Muscle of leg (tissue), 11 donors: ENCODE measurements around the gene FBLN5. TPM values are rescaled to one million over a fixed set of nuclear protein-coding genes. Genes with fewer than 3 reads are reported as not detected.

Experiments
- DNase-seq: peaks from one replicate; pipeline ENCODE4 v3.0.0; 2013
- H3K27ac ChIP-seq: one replicate; pipeline ENCODE4 v1.5.1; 2013; ENCODE audit warnings: mild to moderate bottlenecking, low read length, control low read depth
- H3K27me3 ChIP-seq: one replicate; pipeline ENCODE4 v1.6.1; 2013; ENCODE audit warnings: low read length; ENCODE audit not compliant: control insufficient read depth, insufficient read depth
- H3K36me3 ChIP-seq: one replicate; pipeline ENCODE4 v1.6.1; 2013; ENCODE audit warnings: low read length; ENCODE audit not compliant: control insufficient read depth, insufficient read depth
- H3K4me1 ChIP-seq: one replicate; pipeline ENCODE4 v1.6.1; 2013; ENCODE audit warnings: low read length; ENCODE audit not compliant: control insufficient read depth, insufficient read depth
- H3K4me3 ChIP-seq: one replicate; pipeline ENCODE4 v1.5.1; 2013; ENCODE audit warnings: low read length, control low read depth
- H3K9me3 ChIP-seq: replicated peaks from 2 replicates; pipeline ENCODE4 v1.6.1; 2013; ENCODE audit warnings: low read depth, low read length; ENCODE audit not compliant: control insufficient read depth
- WGBS: methylation state at CpG from one replicate; pipeline ENCODE4 v1.1.5; 2013; ENCODE audit warnings: missing lambda C conversion rate; ENCODE audit not compliant: insufficient coverage; 5-methylcytosine and 5-hydroxymethylcytosine counted together
- polyA plus RNA-seq, 8 donors: library from polyadenylated mRNA; unstranded; fragments of 120-200 nt; gene quantifications; one replicate each; pipeline versions ENCODE4 v1.2.1 to v1.2.3, GENCODE V29; 2013; ENCODE audit warnings: inconsistent platforms in 1 of 8, low replicate concordance in 1 of 8; ENCODE audit not compliant: insufficient read length in 8 of 8, insufficient read depth in 1 of 8
- total RNA-seq: library from RNA; stranded (reverse); fragments of 120-200 nt; gene quantifications from one replicate; pipeline ENCODE4 v1.2.4, GENCODE V29; 2013

The FBLN5 gene
- total and polyA plus RNA-seq, 9 donors = 31.5 to 128 (median 82.8) TPM

DNA sequence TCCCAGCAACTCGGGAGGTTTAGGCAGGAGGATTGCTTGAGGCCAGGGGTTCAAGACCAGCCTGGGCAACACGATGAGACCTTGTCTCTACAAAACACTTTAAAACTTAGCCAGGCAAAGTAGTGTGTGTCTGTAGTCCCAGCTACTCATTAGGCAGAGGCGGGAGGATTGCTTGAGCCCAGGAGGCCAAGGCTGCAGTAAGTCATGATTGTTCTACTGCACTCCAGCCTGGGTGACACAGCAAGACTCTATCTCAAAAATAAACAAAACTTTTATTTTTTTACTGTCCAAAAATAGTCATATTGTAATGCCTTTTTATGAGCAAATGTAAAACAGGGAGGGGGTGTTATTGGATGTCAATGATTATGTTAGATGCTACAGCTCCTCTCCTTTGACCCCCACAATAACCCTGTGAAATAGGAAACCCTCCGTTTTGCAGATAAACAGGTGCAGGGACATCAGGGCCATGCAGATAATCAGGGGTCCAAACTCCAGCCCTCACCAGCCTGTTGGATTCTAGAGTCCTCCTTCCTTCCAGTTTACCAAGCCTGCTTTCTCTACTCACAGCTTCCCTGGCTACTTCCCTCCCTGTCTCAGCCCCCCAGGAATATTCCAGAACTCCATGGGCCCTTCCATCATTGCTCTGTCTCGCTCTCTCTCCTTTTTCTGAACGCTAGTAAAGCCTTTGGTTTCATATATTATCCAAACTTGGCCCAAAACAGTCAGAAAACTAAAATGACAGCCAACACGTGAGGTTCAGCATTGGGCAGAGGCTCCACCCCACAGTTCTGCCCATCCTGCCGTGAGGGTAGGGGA, 5.9 kb upstream of the FBLN5 start:
- Histone ChIP-seq H3K4me1 (no peaks in the 10 kb centered on the region), H3K27ac (no peak overlapping the region), H3K27me3 (no peaks in the 10 kb centered on the region), H3K4me3 (no peak overlapping the region), H3K36me3 (no peaks in the 10 kb centered on the region), H3K9me3 (no peaks in the 10 kb centered on the region)
- DNase-seq = no peak
- 63% methylated on average over 4 of the region's 8 CpGs for WGBS

DNA sequence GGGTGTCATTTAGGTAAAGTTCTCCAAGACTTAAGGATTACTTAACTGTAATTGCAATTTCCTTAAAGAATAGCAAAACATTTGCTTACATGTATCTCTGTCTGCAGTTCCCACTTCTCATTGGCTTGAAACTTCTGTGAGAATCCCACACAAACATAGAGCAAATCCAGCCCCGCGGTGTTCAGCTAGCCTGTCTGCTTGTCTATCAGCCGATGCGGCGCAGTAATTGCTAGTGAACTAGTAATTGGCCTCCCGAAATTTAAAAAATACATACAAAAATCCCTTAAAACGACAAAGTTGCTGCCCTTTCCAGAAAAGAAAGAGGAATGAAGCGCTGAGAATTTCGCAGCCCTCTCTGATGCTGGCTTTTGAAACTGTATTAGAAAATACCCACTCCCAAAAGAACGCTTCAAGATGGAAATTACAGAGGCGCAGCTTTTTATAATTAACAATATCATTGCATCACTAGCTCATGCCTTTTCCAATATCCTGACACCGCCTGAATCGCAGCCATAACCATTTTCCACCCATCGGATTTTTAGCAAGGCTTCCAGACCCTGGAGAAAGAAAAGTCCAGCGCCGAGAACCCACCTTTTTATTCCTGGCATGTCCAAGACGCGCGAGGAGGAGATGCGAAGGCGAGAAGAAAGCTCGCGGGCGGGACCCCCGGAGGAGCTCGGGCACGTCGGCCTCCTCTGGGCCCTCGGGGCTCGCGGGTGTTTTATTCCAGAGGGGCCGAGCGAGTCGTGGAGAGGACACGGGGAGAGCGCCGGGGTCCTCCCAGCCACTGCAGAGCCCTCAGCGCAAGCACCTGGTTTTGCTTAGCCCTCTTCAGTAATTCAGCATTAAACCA, 646 bp downstream of the FBLN5 start:
- H3K27ac ChIP-seq = peak overlapping the region; percentile 92
- peak; percentile 80 for DNase-seq
- H3K4me1 ChIP-seq = peaks cover 11% of the 10 kb centered on the region
- H3K9me3 ChIP-seq = no peaks in the 10 kb centered on the region
- peak overlapping the region; percentile 62 for H3K4me3 ChIP-seq
- H3K36me3 ChIP-seq = no peaks in the 10 kb centered on the region
- 2% methylated on average over 31 of the region's 38 CpGs for WGBS
- peaks cover 9% of the 10 kb centered on the region for H3K27me3 ChIP-seq

DNA sequence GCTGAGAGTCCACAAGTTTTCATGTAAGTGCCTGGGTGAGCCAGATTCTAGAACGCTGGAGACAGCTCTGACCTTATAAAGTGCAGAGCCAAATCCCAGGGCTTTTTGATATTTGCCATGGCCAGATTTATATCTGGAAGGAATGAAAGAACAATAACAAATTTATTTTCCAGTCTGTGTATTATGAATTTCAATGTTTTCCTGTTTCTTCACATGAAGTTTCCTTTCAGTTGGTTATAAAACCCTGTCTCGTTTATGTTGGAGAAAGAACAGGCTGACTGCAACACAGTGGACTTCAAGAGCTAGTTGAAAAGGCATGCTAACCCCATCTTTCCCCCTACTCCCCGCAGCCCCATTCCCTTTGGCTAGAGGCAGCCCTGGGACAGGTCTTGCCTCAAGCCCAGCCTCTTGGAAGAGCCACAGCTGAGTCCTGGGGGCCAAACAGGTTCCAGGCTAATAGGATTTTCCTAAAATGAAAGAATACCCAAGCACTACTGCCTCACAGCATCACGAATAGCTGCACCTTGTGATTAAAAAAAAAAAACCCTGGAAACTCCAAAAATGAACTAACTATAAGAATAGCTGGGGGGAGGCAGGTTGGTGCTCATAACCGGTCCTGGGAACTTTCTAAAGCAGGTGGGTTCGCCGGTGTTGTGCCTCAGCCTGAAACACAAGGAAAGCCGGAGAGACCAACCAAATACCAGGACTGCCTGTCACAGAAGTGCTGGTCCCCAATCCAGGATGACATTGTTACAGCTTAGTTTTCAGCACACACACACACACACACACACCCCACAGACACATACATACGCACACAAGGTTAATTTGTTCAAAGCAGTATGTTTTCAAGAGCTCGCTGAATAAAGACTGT, 1.5 kb downstream of the FBLN5 start:
- Histone ChIP-seq H3K4me1 (peaks cover 11% of the 10 kb centered on the region), H3K9me3 (no peaks in the 10 kb centered on the region), H3K36me3 (peaks cover 5% of the 10 kb centered on the region), H3K4me3 (peak overlapping the region; percentile 62), H3K27ac (peak overlapping the region; percentile 92), H3K27me3 (peaks cover 9% of the 10 kb centered on the region)
- DNase-seq = peak; percentile 57
- WGBS = 4% methylated on average over 3 of the region's 10 CpGs

DNA sequence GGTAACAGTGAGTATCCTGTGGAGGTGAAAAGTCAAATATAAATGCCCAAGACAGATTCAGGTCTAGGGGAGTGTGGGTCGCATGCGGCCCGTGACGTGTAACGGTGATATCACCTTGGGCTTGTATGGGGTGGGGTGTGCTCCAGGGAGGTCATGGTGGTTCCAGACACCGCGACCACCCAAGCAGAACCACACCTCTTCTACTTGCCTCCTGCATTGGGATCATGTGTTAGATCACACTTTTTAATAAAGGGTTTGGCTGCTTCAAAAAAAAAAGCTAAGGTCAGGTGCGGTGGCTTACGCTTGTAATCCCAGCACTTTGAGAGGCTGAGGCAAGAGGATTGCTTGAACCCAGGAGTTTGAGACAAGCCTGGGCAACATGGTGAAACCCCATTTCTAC, 4.5 kb downstream of the FBLN5 start:
- Histone ChIP-seq H3K4me1 (peaks cover 11% of the 10 kb centered on the region), H3K27ac (no peak overlapping the region)

DNA sequence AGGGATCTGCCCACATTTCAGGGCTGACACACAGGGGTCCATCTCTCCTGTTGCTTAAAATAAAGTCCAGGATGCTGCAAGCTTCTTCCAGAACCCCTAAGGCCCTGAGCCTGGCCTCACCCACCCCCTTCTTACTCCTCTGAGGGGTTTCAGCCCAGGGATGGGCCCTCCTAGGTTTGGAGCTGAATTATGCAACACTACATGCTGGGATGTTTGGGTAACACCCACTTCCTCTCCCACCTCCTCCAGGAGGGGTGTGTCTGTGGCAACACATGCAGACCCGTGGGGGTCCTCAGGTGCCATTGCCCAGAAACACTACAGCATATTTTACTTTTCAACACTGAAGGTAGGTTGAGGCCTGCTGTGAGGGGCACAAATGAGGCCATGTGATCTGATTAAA, 5.4 kb downstream of the FBLN5 start:
- Histone ChIP-seq H3K4me3 (no peak overlapping the region), H3K4me1 (peaks cover 11% of the 10 kb centered on the region), H3K27ac (no peak overlapping the region), H3K36me3 (peaks cover 24% of the 10 kb centered on the region), H3K9me3 (no peaks in the 10 kb centered on the region), H3K27me3 (peaks cover 6% of the 10 kb centered on the region)
- no CpG with 5 or more reads among the region's 1 CpG for WGBS
- DNase-seq = no peak

More for the DNA sequence above, 4.5 kb downstream of the FBLN5 start:
- no peaks in the 10 kb centered on the region for H3K9me3 ChIP-seq
- WGBS = 92% methylated on average over 2 of the region's 9 CpGs
- peaks cover 9% of the 10 kb centered on the region for H3K27me3 ChIP-seq
- DNase-seq = no peak
- peaks cover 22% of the 10 kb centered on the region for H3K36me3 ChIP-seq
- H3K4me3 ChIP-seq = no peak overlapping the region

DNA sequence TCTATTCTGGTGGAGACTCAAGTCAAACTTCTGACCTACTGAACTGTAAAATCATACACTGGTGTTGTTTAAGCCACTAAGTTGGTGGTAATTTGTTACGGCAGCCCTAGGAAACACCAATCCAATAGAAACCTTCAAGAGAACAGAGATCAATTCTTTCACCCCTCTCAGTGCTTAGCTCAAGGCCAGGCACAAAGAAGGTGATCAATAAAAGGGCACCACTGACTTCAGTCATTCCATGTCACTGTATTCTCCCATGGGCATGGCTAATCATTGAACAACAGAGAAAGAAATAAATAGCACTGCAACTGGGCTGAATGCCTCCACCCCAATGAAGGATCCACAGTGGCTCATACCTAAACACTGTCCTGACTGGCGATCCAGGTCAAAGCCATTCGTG, 7.3 kb downstream of the FBLN5 start:
- no peaks in the 10 kb centered on the region for H3K27me3 ChIP-seq
- peaks cover 42% of the 10 kb centered on the region for H3K36me3 ChIP-seq
- H3K4me1 ChIP-seq = peaks cover 3% of the 10 kb centered on the region
- H3K27ac ChIP-seq = no peak overlapping the region
- DNase-seq = no peak
- no peaks in the 10 kb centered on the region for H3K9me3 ChIP-seq
- no peak overlapping the region for H3K4me3 ChIP-seq
- no CpG with 5 or more reads among the region's 3 CpGs for WGBS

DNA sequence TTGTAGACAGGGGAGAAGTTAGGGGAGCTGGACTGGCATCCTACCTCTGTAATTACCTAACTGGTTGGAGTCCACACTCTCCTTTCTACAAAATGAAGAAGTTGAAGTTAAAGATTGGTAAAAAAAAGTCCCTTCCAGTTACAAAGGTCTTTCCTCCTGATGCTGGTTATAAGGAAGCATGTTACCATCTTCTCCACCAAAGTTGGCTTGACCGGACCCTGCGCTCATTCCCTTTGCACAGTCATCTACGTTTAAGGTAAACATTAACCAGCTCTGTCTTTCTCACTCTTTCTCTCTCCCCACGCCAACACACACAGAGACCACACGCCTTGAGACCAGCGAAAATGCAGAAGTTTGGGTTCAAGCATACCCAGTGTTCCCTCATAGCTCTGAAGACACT, 11.9 kb downstream of the FBLN5 start:
- Histone ChIP-seq H3K36me3 (peaks cover 57% of the 10 kb centered on the region), H3K4me3 (no peak overlapping the region), H3K4me1 (peaks cover 7% of the 10 kb centered on the region), H3K27ac (peak overlapping the region; percentile 3), H3K9me3 (no peaks in the 10 kb centered on the region), H3K27me3 (no peaks in the 10 kb centered on the region)
- 93% methylated on average over 2 of the region's 6 CpGs for WGBS
- no peak for DNase-seq

DNA sequence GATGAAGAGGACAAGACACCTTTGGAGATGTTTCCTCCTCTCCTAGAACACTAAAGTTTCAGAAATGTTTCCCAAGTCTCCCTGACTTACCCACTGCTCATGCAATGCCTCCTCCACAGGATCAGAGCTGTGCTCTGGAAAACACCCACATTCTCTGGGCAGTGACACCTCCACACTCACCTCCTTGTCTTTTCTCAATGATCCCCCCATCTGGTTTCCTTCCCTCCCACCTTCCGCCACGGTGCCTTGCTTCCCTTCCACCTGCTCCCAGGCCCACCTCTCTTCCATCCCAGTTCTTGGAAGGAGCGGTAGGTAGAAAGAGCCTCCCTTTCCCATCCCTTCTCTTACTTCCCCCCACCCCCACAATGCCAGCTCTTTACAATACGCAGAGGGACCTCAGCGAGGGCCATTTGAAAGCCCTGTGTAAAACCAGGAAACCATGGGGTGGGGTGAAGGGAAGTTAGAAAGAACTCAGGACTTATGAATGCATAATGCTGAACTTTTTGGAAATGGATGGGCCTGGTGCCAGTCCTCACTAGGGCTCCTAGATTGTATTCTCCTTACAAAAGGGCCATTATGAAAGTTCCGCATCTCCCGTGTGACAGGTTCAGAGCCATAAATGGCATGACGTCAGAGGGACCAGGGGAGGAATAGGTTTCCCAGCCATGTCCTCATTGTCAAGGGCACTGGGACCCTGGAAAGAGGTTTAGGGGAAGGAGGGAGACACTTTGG, 12.8 kb downstream of the FBLN5 start:
- H3K9me3 ChIP-seq = no peaks in the 10 kb centered on the region
- no peak for DNase-seq
- peak overlapping the region; percentile 3 for H3K27ac ChIP-seq
- WGBS = 75% methylated on average over 5 of the region's 8 CpGs
- peaks cover 15% of the 10 kb centered on the region for H3K4me1 ChIP-seq
- H3K4me3 ChIP-seq = no peak overlapping the region
- H3K27me3 ChIP-seq = no peaks in the 10 kb centered on the region
- peaks cover 51% of the 10 kb centered on the region for H3K36me3 ChIP-seq

DNA sequence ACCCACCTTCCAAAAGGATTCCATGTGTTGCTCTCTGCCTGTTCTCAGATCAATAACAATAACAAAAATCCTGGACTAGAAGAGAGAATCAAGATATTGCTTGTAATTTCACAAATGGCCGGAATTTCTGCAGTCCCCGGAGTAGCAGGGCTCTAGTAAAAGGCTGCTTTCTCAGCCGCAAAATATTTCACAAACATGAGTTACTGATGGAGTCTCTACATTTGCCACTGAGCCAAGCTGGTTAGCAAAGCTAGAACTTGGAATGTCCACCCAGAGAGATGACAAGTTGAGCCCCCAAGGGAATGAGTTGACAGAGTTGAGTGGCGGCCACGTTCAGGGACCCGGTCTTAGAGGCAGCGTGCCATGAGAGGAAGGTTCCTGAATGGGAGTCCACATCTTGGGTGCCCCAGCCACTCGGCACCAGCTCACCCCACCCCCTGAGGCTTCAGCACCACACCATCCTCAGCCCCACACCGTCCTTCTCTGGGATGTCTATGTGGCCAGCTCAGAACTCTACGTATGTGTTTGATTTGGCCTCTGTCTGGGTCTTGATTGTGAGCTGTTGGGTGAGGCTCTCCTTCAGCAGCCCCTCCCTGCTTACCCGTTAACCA, 15.9 kb downstream of the FBLN5 start:
- no peak overlapping the region for H3K4me3 ChIP-seq
- DNase-seq = no peak
- H3K27ac ChIP-seq = no peak overlapping the region
- no peaks in the 10 kb centered on the region for H3K9me3 ChIP-seq
- no peaks in the 10 kb centered on the region for H3K27me3 ChIP-seq
- H3K4me1 ChIP-seq = peaks cover 17% of the 10 kb centered on the region
- peaks cover 33% of the 10 kb centered on the region for H3K36me3 ChIP-seq
- 80% methylated on average over 4 of the region's 11 CpGs for WGBS
